ENCODE data around the gene NAALADL2. TPM values are rescaled to one million over a fixed set of nuclear protein-coding genes. Genes with fewer than 3 reads are reported as not detected.

Gene NAALADL2
- total RNA-seq, 1 donor from 2014 or later, result 2.8 TPM

- H3K4me3 Mint-ChIP-seq, result no peak overlapping the region
- H3K36me3 Mint-ChIP-seq (ENCODE audit: low read depth), result no peaks in the 10 kb centered on the region
- peaks cover 4% of the 10 kb centered on the region for H3K9me3 Mint-ChIP-seq
- TF ChIP-seq CTCF (conservative IDR thresholded peaks at IDR 0.05), result no peak
- no peaks in the 10 kb centered on the region for H3K27me3 Mint-ChIP-seq (ENCODE audit: low read depth)
- H3K27ac Mint-ChIP-seq (ENCODE audit: unreplicated experiment), result no peak overlapping the region
- no peaks in the 10 kb centered on the region for H3K4me1 Mint-ChIP-seq
- DNase-seq (ENCODE audit: low read depth, low spot score), result no peak
Measured at GRCh38 chr3:175310046-175310445, 450.9 kb downstream of the NAALADL2 start.

- no peak overlapping the region for H3K27ac Mint-ChIP-seq (ENCODE audit: unreplicated experiment)
- no peaks in the 10 kb centered on the region for H3K27me3 Mint-ChIP-seq (ENCODE audit: low read depth)
Measured at GRCh38 chr3:175311404-175311803, 452.3 kb downstream of the NAALADL2 start.

GRCh38 chr3:175311946-175312345, 452.8 kb downstream of the NAALADL2 start:
- Mint-ChIP-seq H3K27ac (ENCODE audit: unreplicated experiment) (no peak overlapping the region), H3K36me3 (ENCODE audit: low read depth) (no peaks in the 10 kb centered on the region), H3K4me1 (no peaks in the 10 kb centered on the region), H3K4me3 (no peak overlapping the region), H3K9me3 (peaks cover 4% of the 10 kb centered on the region), H3K27me3 (ENCODE audit: low read depth) (no peaks in the 10 kb centered on the region)
- DNase-seq (ENCODE audit: low read depth, low spot score), result no peak
- no peak for TF ChIP-seq CTCF (conservative IDR thresholded peaks at IDR 0.05)

More at GRCh38 chr3:175311404-175311803, 452.3 kb downstream of the NAALADL2 start:
- no peak for TF ChIP-seq CTCF (conservative IDR thresholded peaks at IDR 0.05)
- H3K4me3 Mint-ChIP-seq, result no peak overlapping the region
- H3K4me1 Mint-ChIP-seq, result no peaks in the 10 kb centered on the region
- H3K36me3 Mint-ChIP-seq (ENCODE audit: low read depth), result no peaks in the 10 kb centered on the region
- DNase-seq (ENCODE audit: low read depth, low spot score), result no peak
- peaks cover 4% of the 10 kb centered on the region for H3K9me3 Mint-ChIP-seq

- Mint-ChIP-seq H3K4me1 (no peaks in the 10 kb centered on the region), H3K4me3 (no peak overlapping the region), H3K27me3 (ENCODE audit: low read depth) (no peaks in the 10 kb centered on the region), H3K9me3 (peaks cover 4% of the 10 kb centered on the region), H3K27ac (ENCODE audit: unreplicated experiment) (no peak overlapping the region), H3K36me3 (ENCODE audit: low read depth) (no peaks in the 10 kb centered on the region)
- TF ChIP-seq CTCF (conservative IDR thresholded peaks at IDR 0.05), result no peak
- no peak for DNase-seq (ENCODE audit: low read depth, low spot score)
Measured at GRCh38 chr3:175312791-175313190, 453.7 kb downstream of the NAALADL2 start.

GRCh38 chr3:175316799-175317198, 457.7 kb downstream of the NAALADL2 start:
- H3K36me3 Mint-ChIP-seq (ENCODE audit: low read depth), result no peaks in the 10 kb centered on the region
- H3K27me3 Mint-ChIP-seq (ENCODE audit: low read depth), result no peaks in the 10 kb centered on the region
- DNase-seq (ENCODE audit: low read depth, low spot score), result no peak
- H3K9me3 Mint-ChIP-seq, result peaks cover 4% of the 10 kb centered on the region
- no peak overlapping the region for H3K27ac Mint-ChIP-seq (ENCODE audit: unreplicated experiment)
- H3K4me1 Mint-ChIP-seq, result no peaks in the 10 kb centered on the region
- TF ChIP-seq CTCF (conservative IDR thresholded peaks at IDR 0.05), result no peak
- H3K4me3 Mint-ChIP-seq, result no peak overlapping the region

- Mint-ChIP-seq H3K27ac (ENCODE audit: unreplicated experiment) (no peak overlapping the region), H3K9me3 (peaks cover 7% of the 10 kb centered on the region), H3K4me3 (no peak overlapping the region), H3K36me3 (ENCODE audit: low read depth) (peaks cover 2% of the 10 kb centered on the region), H3K4me1 (no peaks in the 10 kb centered on the region), H3K27me3 (ENCODE audit: low read depth) (no peaks in the 10 kb centered on the region)
- no peak for TF ChIP-seq CTCF (conservative IDR thresholded peaks at IDR 0.05)
- no peak for DNase-seq (ENCODE audit: low read depth, low spot score)
Measured at GRCh38 chr3:175325440-175325839, 466.3 kb downstream of the NAALADL2 start.

Measured in neural crest cell (in vitro differentiated cells).